A172 (cell line): Measurements from ENCODE around the gene UST. TPM values are rescaled to one million over a fixed set of nuclear protein-coding genes. Genes with fewer than 3 reads are reported as not detected.

Source experiments
- DNase-seq: peaks from one replicate; pipeline ENCODE4 v3.0.0-alpha.2; 2015; ENCODE audit warnings: low spot score
- total RNA-seq: library from RNA; depleted of rRNA; stranded (reverse); fragments of >200 nt; shearing (Covaris generic); gene quantifications from 2 replicates; pipeline ENCODE4 v1.2.3, GENCODE V29; 2014; rRNA removed

Gene UST
- total RNA-seq, result 2.4 and 2.6 TPM in 2 replicates

- DNase-seq, result peak; percentile 66
Measured at GRCh38 chr6:148746363-148747144, at the start of gene UST. Gene UST (plus strand): TSS chr6:148747030. CDS start chr6:148747431, 401 bp downstream.

GRCh38 chr6:148697895-148698440, 48.9 kb upstream of the UST start:
- no peak for DNase-seq

- DNase-seq, result no peak
Measured at GRCh38 chr6:148698671-148699180, 48.1 kb upstream of the UST start.

- no peak for DNase-seq
Measured at GRCh38 chr6:148700047-148700715, 46.6 kb upstream of the UST start.

- peak; percentile 5 for DNase-seq
Measured at GRCh38 chr6:148700741-148701311, 46.0 kb upstream of the UST start.

GRCh38 chr6:148701375-148701774, 45.5 kb upstream of the UST start:
- DNase-seq, result no peak

- no peak for DNase-seq
Measured at GRCh38 chr6:148703900-148704299, 42.9 kb upstream of the UST start.

GRCh38 chr6:148704400-148705246, 42.2 kb upstream of the UST start:
- DNase-seq, result no peak

- no peak for DNase-seq
Measured at GRCh38 chr6:148708707-148709106, 38.1 kb upstream of the UST start.

GRCh38 chr6:148709577-148709976, 37.3 kb upstream of the UST start:
- DNase-seq, result no peak

GRCh38 chr6:148711833-148712654, 34.8 kb upstream of the UST start:
- no peak for DNase-seq

- DNase-seq, result no peak
Measured at GRCh38 chr6:148713033-148713738, 33.6 kb upstream of the UST start.

- no peak for DNase-seq
Measured at GRCh38 chr6:148713921-148714320, 32.9 kb upstream of the UST start.

- no peak for DNase-seq
Measured at GRCh38 chr6:148716811-148717210, 30.0 kb upstream of the UST start.

- DNase-seq, result no peak
Measured at GRCh38 chr6:148720406-148720805, 26.4 kb upstream of the UST start.

GRCh38 chr6:148720897-148721296, 25.9 kb upstream of the UST start:
- DNase-seq, result peak; percentile 7

- DNase-seq, result peak; percentile 78
Measured at GRCh38 chr6:148723484-148723883, 23.3 kb upstream of the UST start.

GRCh38 chr6:148724428-148724827, 22.4 kb upstream of the UST start:
- DNase-seq, result no peak

- no peak for DNase-seq
Measured at GRCh38 chr6:148727104-148727503, 19.7 kb upstream of the UST start.

- DNase-seq, result no peak
Measured at GRCh38 chr6:148735989-148736388, 10.8 kb upstream of the UST start.
